ENCODE measurements around the gene HIRA. TPM values are rescaled to one million over a fixed set of nuclear protein-coding genes. Genes with fewer than 3 reads are reported as not detected.

Gene HIRA
- polyA plus RNA-seq, 1 experiment = 17.1 TPM

DNA sequence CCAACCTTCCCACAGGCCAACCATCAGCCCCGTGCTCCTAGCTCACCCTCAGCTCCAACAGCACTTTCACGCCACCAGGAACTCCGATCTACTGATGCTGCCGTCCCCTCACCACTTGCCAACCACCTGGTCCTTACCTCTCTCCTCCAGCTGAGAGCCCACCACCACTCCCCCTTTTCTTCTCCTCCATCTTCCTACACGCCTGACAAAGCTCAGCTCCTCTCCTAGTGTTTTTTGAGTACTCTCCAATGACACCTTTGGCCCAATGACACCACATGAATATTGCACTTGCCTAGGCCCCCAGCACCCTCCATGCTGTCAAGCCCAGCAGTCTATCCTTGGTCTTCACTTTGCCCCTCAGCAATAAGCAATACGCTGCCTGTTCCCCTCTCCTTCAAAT lies 30.7 kb downstream of the HIRA start:
- Histone ChIP-seq H3K9me3 (ENCODE audit: control insufficient read depth, insufficient read depth, low read length) (no peaks in the 10 kb centered on the region), H3K27ac (ENCODE audit: low read depth, low read length) (no peak overlapping the region), H3K27me3 (ENCODE audit: control insufficient read depth, insufficient read depth, low read length) (no peaks in the 10 kb centered on the region), H3K4me3 (ENCODE audit: low read depth, low read length) (no peak overlapping the region)
- ChIA-PET POLR2A (no interaction called here), CTCF (no interaction called here)
- TF ChIP-seq, protein P1, sequence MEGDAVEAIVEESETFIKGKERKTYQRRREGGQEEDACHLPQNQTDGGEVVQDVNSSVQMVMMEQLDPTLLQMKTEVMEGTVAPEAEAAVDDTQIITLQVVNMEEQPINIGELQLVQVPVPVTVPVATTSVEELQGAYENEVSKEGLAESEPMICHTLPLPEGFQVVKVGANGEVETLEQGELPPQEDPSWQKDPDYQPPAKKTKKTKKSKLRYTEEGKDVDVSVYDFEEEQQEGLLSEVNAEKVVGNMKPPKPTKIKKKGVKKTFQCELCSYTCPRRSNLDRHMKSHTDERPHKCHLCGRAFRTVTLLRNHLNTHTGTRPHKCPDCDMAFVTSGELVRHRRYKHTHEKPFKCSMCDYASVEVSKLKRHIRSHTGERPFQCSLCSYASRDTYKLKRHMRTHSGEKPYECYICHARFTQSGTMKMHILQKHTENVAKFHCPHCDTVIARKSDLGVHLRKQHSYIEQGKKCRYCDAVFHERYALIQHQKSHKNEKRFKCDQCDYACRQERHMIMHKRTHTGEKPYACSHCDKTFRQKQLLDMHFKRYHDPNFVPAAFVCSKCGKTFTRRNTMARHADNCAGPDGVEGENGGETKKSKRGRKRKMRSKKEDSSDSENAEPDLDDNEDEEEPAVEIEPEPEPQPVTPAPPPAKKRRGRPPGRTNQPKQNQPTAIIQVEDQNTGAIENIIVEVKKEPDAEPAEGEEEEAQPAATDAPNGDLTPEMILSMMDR (IDR thresholded peaks at IDR 0.05; ENCODE audit: low read depth, low read length) = no peak
- DNase-seq (ENCODE audit: low read depth, low spot score) = no peak

DNA sequence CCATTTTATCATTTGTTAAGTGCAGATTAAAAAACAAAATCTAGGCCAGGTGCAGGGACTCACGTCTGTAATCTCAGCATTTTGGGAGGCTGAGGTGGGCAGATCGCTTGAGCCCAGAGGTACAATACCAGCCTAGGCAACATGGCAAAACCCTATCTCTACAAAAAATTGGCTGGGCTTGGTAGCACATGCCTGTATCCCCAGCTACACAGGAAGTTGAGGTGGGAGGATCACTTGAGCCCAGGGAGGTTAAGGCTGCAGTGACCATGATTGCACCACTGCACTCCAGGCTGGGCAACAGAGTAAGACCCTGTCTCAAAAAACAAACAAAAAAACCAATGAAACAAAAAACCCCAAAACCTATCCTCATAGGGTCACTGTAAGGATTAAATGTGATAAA lies 32.9 kb downstream of the HIRA start:
- POLR2A ChIA-PET = no interaction called here
- CTCF ChIA-PET = no interaction called here
- TF ChIP-seq, protein P1 (IDR thresholded peaks at IDR 0.05; ENCODE audit: low read depth, low read length) = no peak

DNA sequence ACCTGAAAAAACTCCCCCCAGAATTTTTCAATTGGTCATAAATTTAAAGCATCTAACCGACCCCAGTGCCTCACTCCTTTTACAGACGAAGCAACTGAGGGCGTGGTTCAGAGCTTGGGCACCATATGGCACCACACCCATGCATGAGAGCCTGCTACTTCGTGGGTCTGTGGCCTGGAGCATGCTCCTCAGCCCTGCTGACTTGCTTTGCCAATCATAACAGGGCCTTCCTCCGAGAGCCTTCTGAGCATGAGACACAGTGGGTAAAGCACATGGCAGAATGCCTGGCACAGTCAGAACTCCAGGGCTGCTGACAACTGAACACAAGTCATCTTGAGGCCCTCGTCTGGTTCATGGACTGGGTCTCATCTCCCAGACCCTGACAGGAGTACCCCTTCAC lies 33.3 kb downstream of the HIRA start:
- ChIA-PET CTCF (no interaction called here), POLR2A (no interaction called here)
- Histone ChIP-seq H3K9me3 (ENCODE audit: control insufficient read depth, insufficient read depth, low read length) (no peaks in the 10 kb centered on the region), H3K27me3 (ENCODE audit: control insufficient read depth, insufficient read depth, low read length) (no peaks in the 10 kb centered on the region), H3K27ac (ENCODE audit: low read depth, low read length) (no peak overlapping the region), H3K4me3 (ENCODE audit: low read depth, low read length) (no peak overlapping the region)
- DNase-seq (ENCODE audit: low read depth, low spot score) = no peak
- TF ChIP-seq, protein P1 (IDR thresholded peaks at IDR 0.05; ENCODE audit: low read depth, low read length) = no peak

More for the DNA sequence above, 32.9 kb downstream of the HIRA start:
- no peaks in the 10 kb centered on the region for H3K27me3 ChIP-seq (ENCODE audit: control insufficient read depth, insufficient read depth, low read length)
- H3K9me3 ChIP-seq (ENCODE audit: control insufficient read depth, insufficient read depth, low read length) = no peaks in the 10 kb centered on the region
- H3K4me3 ChIP-seq (ENCODE audit: low read depth, low read length) = no peak overlapping the region
- H3K27ac ChIP-seq (ENCODE audit: low read depth, low read length) = no peak overlapping the region
- no peak for DNase-seq (ENCODE audit: low read depth, low spot score)

DNA sequence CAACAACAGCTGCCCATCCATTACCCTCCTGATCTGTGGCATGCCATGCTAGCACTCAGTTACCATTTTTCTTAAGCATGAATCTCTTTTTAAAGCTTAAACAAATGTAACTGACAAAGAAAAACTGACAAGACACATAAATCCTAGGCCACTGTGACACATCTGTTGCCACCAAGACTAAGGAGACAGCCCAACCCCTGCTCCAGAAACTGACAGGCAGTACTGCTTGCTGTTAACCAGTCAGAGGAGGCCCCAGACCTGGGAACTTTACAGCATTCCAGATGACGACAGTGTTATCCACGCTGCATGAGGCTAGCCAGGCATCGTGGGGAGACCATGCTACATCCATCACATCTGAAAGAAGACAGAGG lies 33.8 kb downstream of the HIRA start:
- Histone ChIP-seq H3K27ac (ENCODE audit: low read depth, low read length) (no peak overlapping the region), H3K27me3 (ENCODE audit: control insufficient read depth, insufficient read depth, low read length) (no peaks in the 10 kb centered on the region), H3K4me3 (ENCODE audit: low read depth, low read length) (no peak overlapping the region), H3K9me3 (ENCODE audit: control insufficient read depth, insufficient read depth, low read length) (no peaks in the 10 kb centered on the region)
- ChIA-PET CTCF (interaction anchor here (1.4 kb wide), 1 partner anchor 232 kb away, joined by 4 read pairs; no protein-coding TSS in a partner anchor), POLR2A (no interaction called here)
- TF ChIP-seq, protein P1 (IDR thresholded peaks at IDR 0.05; ENCODE audit: low read depth, low read length) = no peak
- DNase-seq (ENCODE audit: low read depth, low spot score) = no peak

DNA sequence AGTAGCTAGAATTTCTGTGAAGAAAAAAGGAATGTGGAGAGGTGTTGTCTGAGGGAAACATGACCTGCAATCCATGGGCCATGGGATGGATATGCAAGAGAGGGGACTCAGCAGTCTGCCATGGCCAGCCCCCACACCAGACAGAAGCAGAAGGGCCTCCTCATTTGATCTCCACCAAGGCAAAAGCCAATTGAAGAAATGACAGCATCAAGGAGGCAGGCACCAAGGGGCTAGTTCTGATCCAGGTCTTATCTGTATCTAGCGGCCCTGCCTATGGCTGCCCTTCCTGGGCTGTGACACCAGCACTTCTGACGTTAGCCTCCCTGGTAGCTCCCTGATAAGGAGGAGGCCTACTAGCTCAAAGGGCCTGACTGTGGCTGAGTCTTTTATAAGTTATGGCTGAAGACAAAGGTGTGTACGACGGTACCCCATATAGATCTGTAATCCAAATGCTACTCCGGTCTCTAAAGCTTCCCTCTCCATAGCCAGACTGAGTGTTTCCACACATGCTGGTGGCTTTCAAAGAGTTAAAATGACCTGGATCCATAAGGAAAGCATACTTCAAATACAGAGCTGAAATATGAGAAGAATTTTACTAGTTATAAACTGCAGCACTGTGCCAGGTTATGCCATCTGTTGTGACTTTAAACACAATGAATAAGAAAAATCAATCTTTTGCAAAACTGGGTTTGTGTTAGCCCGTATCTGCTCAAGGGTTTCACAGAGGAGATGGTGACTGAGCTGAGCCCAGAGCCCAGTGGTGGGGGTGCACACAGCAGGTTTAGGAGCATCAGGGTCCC lies 34.4 kb downstream of the HIRA start:
- Histone ChIP-seq H3K9me3 (ENCODE audit: control insufficient read depth, insufficient read depth, low read length) (no peaks in the 10 kb centered on the region), H3K27me3 (ENCODE audit: control insufficient read depth, insufficient read depth, low read length) (no peaks in the 10 kb centered on the region), H3K4me3 (ENCODE audit: low read depth, low read length) (no peak overlapping the region), H3K27ac (ENCODE audit: low read depth, low read length) (no peak overlapping the region)
- ChIA-PET POLR2A (no interaction called here), CTCF (interaction anchor here (1.4 kb wide), 1 partner anchor 232 kb away, joined by 4 read pairs; no protein-coding TSS in a partner anchor)
- TF ChIP-seq, protein P1 (IDR thresholded peaks at IDR 0.05; ENCODE audit: low read depth, low read length) = no peak
- DNase-seq (ENCODE audit: low read depth, low spot score) = no peak
